SK-N-DZ (cell line): Measurements from ENCODE around the gene PGBD5.

ENCODE experiments used
- DNase-seq: peaks from one replicate; pipeline ENCODE4 v3.0.0-alpha.2; 2015; ENCODE audit warnings: low spot score

The PGBD5 gene

DNA sequence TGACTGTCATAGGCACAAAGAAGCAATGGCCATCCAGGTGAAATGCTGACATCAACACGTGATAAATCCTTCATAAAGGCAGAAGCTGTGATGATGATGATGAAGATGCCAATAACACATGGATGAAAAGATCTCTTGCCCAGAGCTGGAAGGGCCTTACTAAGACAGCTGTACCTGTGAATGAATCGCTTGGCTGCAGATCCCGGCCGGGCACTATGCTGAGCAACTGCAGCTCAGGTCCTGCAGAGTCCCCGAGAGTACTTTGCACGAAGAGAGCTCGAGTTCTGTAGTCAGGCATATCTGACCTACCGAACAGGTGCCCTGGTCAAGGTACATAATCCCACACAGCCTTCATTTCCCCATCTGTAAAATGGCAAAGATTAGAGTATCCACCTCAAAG is 48.8 kb downstream of the PGBD5 start:
- no peak for DNase-seq

DNA sequence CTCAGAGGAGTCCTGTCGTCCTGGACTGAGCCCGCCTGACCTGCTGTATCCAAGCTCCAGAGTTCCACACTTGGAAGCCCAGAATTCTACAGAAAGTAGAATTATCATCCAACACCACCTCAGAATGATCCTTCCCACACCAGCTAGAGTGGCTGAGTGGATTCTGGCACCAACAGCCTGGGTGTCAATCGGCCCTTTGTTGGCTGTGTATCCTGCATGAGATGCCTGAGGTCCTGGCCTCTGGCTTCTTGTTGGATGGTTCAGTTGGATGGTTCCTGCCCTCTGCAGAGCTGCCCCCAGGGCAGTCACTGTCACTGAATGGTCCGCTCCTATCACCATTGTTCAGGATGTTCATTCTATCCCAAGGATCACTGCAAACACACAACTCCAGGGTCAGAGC is 49.8 kb downstream of the PGBD5 start:
- no peak for DNase-seq

DNA sequence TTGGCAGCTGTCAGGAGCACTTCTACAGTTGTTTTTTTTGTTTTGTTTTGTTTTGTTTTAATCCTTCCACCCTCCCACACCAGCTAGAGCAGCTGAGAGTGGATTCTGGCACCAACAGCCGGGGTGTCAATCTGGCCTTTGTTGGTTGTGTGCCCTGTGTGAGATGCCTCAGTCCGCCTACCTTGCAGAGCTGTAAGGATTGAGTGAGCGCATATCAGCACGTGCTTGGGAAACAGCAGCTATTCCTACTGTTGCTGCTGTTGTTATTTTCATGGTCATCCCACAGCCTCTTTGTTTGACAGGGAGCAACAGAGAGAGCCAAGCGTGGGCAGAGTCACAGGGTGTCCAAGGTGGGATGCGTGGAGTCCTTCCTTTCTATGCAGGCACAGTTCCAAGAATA is 50.4 kb downstream of the PGBD5 start:
- DNase-seq, result no peak

DNA sequence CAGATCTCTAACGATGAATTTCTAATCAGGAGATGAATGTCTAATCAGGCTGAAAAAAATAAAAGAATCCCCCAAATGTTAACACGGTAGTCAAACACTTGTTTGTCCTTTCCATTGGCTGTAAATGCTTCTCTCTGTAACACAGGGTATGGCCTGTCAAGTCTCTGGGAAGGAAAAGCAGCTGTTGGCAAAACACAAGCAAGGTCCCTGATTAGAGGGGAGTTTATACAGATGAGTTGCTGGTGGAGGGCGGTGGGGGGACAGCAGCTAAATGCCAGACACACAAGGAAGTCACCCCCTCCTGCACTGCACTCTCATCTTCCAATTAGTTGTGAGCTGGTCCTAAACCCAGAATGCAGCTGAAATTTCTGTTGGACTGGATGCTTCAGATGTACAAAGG is 51.0 kb downstream of the PGBD5 start:
- DNase-seq, result no peak

DNA sequence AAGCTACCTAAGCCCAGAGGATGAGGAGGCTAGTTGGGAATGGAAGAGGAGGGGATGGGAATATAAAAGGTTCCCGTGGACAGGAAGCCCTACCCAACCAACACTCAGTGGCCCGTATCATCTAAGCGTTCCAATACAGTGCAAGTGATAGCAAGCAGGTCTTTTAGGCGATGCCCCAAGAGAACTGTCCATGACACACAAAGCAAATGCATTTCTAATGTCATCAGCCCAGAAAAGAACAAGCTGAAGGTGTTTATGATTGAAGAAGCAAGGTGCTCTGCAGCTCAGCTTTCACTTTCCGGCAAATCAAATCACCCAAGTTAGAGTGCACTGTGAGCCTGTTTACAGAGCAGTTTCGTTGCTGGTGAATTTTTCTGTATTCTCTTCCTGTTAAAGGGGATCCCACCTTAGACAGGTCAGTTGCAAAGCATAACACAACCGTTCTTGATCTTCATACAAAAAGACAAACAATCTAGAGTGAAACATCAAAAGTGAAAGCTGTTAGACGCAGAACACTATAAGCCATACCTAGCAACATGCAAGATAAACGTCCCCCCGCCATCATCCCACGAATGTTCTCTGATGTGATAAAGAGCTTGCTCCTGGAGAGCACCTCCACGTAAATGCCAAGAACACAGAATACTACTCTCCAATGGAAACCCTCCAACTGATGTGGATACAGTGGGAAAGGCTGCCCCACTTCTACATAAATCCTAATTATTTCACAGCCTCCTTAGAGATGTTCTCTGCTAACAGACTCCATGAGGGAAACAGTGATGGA is 54.0 kb downstream of the PGBD5 start:
- DNase-seq, result no peak

DNA sequence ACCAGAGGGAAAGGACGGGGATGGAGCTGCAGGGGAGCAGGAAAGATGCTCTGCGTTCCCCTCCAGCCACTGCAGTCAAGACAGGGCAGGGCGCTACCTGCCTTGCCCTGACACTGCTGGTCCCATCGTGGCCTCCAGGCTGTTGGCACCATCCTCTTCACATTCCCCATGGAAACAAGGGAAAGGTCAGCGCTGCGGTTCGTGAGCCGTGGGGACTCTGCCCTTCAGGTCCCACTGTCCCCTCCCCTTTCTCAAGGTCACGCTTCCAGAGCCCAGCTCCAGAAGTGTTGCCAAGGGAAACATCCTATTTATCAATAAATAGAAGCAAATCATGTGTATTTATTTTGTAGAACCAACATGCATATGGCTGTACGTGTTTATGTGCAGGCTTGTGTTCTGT is 56.0 kb downstream of the PGBD5 start:
- DNase-seq, result no peak

DNA sequence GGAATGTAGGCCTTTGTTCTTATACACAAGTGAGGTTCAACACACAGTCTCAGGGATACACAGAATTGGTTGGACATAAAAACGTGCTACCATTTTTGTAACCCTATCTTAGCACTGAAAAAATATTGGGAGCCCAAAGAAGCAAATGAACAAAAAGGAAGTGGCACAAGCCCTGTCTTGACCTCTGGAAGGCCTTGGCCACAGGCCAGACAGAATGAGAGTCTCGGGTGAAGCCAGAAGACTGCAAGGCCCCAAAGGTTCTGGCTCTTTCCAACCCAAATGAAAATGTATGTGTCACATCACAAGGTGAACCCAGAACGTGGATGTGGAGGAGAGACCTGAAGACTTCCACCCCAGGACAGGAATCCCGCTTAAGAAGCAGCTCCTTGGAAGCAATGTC is 57.3 kb downstream of the PGBD5 start:
- DNase-seq, result no peak

DNA sequence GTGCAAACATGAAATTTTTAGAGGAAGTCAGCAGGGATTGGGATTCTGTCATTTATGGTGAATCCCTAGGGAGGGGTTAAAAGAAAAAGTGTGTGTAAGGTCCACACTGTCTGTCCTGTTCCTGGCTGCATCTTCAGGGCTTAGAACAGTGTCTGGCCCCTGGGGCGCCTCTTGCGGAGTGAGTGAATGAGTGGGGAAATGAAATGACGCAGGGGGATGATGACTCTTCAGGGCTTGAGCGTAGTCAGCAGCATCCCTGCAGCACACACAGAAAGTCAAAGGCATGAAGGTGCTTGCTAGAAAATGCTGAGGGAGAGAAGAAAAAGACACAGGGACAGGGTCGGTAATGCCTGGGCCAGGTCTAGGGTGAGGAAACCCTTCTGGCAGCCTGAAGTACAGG is 57.8 kb downstream of the PGBD5 start:
- no peak for DNase-seq

DNA sequence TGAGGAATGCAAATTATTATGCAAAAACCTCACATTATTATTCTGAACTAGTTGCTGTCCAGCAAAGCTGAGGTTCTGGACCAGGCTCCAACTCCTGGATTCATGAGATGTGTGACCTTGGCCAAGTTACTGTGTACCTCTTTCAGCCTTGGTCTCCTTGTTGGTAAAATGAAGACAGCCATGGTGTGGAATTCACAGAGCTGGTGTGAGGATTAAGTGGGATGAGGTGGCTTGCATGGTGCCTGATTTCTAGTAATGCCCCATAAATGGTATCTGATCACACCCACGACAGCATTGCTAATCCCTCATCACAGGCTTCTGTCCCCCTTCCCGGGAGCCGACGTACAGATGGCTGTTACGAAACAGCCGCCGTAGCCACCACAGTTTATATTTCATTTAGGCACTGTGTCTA is 59.6 kb downstream of the PGBD5 start:
- DNase-seq, result no peak

DNA sequence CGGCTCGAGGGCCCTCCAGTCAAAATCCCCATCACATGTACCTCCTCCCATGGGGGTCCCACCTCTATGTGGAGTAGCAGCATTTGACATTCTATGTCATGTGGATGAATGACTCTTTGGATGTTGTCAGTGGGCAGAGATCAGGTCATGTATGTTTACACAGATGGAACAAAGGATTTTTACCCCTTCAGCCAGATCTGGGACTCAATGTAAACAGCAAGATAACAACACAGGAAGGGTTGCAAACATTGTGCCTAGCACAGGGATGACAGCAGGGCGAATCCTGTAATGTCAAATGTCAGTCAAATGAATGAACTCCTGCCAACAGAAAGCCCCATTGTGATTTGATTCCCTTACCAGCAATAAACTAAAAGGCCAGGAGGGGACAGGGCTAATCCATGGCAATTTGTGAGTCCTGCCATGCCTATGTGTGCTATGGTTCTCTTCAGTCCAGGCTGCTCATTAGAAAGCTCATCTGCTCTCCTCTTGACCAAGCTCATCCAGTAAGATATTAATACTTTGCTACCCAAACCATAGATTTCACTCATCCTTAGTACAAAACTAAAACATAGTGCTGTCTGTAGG is 60.3 kb downstream of the PGBD5 start:
- no peak for DNase-seq

DNA sequence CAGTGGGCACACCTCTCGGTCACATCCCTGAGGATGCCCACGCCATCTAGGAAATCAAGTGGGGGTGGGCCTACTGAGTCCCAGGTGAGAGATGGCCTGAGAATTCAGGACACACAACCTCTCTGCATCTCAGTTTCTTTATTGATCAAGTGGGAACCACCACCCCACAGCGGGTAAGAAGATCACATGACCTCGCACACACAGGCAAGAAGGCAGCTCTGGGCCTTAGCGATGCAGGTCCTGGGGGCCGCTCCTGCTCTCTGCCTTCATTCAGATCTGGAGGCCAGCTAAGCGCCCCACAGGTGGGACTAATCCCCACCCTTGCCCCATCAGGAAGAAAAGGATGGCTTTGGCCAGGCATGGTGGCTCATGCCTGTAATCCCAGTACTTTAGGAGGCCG is 63.2 kb downstream of the PGBD5 start:
- DNase-seq, result no peak

DNA sequence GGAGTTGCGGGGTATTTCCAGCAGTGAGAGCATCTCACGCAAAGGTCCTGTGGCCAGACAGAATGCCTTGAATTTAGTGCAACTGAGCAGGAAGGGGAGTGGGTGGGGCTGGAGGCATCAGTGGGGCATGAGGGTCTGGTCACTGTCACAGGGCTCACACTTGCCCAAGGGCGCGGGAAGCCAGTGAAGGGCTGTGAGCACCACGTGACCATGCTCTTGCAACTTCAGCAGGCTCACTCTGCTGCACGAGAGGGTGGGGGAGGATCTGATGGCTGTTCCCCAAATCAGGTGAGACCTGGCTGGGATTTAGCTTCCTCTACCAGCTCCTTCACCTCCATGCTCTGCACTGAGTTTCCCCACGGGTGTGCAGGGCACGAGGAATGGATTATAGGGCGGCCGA is 64.2 kb downstream of the PGBD5 start:
- no peak for DNase-seq

DNA sequence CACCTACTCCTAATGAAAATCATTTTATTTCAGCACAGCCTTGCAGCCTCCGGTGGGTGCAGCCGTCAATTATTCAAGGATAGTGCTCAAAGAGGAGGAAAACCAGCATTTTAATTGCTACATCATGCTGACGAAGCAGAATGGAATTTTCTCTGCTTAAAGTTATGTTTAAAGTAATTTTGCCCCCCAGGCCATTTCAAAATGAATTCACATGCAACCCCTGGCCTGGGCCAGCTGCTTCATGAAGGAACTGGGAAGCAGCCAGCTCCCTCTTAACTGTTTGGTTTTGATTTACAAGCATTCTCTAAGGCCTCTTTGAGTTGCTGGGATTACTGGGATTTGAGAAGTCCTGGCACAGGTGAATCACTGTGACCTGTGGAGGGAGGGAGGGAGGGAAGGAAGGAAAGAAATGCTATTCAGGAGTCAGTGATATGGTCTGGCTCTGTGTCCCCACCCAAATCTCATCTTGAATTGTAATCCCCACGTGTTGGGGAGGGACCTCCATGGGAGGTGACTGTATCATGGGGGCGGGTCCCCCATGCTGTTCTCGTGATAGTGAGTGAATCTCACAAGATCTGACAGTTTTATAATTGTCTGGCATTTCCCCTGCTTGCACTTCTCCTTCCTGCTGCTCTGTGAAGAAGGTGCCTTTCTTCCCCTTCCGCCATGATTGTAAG is 66.0 kb downstream of the PGBD5 start:
- no peak for DNase-seq

DNA sequence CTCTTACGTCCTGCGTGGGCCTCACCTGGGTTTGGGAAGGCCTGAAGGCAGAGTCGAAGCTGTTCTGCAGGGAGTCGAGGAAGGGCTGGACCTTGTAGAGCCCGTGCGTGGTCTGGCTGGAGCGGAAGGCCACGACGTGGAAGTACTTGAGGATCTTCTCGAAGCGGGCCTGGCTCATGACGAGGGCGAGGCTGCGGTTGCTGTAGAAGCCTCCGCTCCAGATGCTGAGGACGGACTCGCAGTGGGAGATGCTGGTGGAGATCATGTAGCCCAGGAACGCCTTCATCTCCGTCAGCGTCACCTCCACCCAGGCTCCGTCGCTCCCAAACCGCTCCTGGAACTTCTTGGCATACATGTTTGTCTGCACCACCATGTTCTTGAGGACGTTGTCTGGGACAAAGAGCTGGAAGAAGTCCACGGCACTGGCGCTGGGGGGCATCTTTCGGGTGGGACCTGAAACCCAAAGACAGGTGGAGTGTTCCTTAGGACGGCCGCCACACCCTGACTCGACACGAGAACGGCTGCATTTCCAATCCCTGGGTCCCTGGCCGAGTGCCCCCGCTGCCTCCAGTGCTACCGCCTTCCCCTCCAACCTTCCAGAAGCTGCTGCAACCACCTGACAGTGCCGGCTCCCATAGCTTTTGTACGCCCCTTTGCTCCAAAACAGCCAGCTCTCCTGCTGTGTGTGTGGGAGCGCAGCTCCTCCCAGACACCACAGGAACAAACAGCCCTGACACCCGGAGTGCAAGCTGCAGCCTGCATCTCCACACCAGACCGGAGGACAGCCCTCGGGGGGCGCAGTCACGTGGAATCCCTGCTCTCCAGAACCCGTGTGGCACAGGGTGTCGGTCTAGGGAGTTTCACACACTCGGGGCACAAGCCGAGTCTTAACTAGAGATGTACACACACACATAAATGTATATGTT is 69.0 kb downstream of the PGBD5 start:
- DNase-seq, result no peak

DNA sequence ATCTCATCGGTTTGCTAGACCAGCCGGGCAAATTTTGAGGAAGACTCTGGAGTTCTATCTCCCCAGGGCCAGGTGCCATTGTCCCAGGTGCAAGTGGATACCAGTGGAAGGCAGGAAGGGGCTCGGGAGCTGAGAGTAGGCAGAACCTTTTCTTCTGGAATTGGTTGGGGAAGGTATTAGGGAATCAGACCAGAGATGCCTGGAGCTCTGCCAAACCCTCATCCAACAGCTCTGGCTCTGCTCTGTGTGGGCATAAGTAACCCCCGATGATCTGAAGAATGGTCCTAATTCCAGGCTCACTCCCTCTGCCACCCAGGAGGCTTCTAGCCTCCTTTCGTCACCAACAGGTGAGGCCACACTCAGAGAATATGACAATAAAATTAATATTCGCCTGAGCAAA is 69.9 kb downstream of the PGBD5 start:
- no peak for DNase-seq

DNA sequence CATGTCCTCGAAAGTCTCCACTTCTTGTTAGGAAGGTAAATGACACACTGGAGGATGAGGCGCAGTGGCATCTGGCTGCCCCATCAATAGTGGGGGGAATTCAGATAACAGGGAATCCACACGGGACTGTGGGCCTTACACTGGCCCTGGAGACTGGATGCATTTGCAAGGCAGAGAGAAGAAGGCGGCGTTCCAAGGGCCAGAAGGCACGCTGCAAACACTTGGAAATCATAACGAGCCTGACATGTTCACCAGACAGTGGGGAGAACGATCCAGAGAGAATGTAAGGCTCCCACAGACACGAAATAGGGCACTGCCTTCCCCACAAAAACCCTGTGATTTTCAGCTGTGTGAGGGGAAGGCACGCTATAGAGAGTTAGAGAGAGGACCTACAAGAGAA is 70.5 kb downstream of the PGBD5 start:
- no peak for DNase-seq

DNA sequence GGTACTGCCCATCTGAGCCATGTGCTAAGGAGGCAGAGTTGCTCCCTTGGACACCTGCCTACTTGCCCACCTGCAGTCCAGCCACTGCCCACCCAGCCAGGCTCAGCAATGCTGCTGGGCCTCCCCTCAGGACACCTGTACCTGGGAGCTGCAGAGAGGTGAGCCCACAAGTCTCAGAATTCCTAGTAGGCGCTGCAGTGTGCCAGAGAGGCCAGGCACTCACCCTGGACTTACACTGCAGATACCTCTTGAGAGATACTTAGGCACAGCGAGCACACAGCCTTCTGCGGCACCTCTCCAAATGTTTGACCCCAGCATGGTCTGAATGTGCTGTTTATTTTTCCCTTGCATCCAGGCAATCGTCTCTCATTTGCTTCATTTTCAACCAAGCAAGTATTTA is 71.0 kb downstream of the PGBD5 start:
- no peak for DNase-seq

DNA sequence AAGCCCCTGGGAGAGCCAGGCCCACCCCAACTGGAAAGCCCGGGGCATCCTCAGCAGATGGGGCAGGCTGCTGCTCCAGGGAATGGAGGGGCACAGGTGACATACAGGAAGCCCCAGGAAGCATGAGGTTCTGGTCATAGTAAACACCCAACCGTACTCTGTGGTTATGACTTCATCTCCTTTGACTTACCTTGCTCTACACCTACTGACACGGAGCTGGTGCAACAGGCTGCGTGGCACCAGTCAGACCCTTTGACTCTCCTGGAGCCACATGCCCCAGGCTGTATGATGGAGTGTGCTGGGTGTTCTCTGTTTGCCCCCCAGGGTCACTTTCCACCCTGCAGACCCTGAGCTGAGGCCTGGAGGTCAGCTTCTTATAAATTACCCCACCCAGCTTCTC is 72.1 kb downstream of the PGBD5 start:
- DNase-seq, result no peak

DNA sequence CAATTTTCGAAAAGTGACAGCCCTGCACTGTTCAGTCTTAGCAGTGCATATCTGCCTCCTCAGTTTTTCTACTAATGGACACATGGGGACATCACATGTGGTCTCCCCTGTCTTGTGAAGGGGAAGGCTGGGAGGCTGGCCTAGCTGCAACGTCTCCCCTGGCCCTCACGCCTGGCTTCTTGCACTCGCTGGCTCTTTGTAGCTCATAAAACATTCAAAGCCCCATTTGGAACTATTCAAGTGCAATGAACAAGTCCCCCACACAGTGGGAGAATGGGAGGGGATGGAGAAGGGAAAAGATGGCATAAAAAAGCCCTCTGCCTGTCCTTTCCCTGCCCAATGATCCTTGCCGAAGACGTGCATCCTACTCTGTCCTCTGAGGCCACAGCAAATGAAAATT is 73.6 kb downstream of the PGBD5 start:
- no peak for DNase-seq

DNA sequence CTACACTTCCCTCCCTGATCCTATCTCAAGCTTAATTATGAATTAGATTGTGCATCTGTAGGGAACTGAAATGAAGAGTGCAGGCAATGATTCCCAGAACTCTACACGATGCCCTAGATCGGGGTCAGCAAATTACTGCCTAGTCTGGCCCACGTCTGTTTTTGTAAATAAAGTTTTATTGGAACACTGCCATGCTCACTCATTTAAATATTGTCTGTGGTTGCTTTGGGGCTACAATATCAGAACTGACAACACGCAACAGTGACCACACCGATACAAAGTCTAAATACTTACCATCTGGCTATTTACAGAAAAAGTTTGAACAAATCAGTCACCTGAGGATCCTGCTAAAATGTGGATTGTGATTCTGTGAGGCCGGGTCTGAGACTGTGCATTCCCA is 74.1 kb downstream of the PGBD5 start:
- DNase-seq, result peak; percentile 39

DNA sequence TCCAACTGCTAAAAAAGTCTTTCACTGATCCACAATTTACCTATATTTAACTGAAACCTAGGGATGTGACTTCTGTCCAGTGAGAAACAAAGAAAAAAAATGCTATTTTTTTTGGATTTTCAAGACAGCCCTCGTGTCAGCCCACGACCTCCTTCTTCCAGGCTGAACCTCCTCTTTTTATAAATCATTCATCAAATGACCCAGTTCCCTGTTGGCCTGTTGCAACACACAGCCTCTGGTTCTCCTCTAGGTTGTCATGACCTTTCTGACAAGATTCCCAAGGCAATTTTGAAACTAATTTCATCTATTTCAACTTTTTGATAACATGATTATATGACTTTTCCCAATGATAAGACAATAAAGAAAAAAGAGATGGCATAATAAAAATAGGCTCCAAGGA is 74.6 kb downstream of the PGBD5 start:
- DNase-seq, result no peak
